Mesothelial cell of epicardium (in vitro differentiated cells): ENCODE results near the gene LYRM7. TPM values are rescaled to one million over a fixed set of nuclear protein-coding genes. Genes with fewer than 3 reads are reported as not detected.

Experiments used
- DNase-seq, 2 experiments: peaks; one replicate each; pipeline ENCODE4 v3.0.0; 2021; ENCODE audit warnings: low spot score in 2 of 2; ENCODE audit not compliant: unreplicated experiment in 2 of 2
- H3K27ac Mint-ChIP-seq: 2 replicates; pipeline ENCODE4 v1.8.0; 2021; ENCODE audit warnings: mixed read lengths
- H3K27me3 Mint-ChIP-seq: 2 replicates; pipeline ENCODE4 v1.8.0; 2021; ENCODE audit warnings: low read depth, mixed read lengths
- H3K36me3 Mint-ChIP-seq: 2 replicates; pipeline ENCODE4 v1.8.0; 2021; ENCODE audit warnings: mixed read lengths
- H3K4me1 Mint-ChIP-seq: 2 replicates; pipeline ENCODE4 v1.8.0; 2021; ENCODE audit warnings: mixed read lengths
- H3K4me3 Mint-ChIP-seq: 2 replicates; pipeline ENCODE4 v1.8.0; 2021; ENCODE audit warnings: mild to moderate bottlenecking, moderate library complexity, mixed read lengths
- H3K9me3 Mint-ChIP-seq: 2 replicates; pipeline ENCODE4 v1.8.0; 2021; ENCODE audit warnings: mixed read lengths
- total RNA-seq: library from RNA; stranded (reverse); gene quantifications from 3 replicates; pipeline ENCODE4 v1.2.1, GENCODE V29; 2021
- TF ChIP-seq, protein P1 (sequence below): fragments of 200-600 bp; sonication (generic); IDR thresholded peaks from one replicate; pipeline ENCODE4 v1.5.0; 2021; ENCODE audit warnings: antibody characterized with exemption; ENCODE audit not compliant: unreplicated experiment

LYRM7 gene
- total RNA-seq, 1 donor from 2014 or later = 8.6 TPM

DNA sequence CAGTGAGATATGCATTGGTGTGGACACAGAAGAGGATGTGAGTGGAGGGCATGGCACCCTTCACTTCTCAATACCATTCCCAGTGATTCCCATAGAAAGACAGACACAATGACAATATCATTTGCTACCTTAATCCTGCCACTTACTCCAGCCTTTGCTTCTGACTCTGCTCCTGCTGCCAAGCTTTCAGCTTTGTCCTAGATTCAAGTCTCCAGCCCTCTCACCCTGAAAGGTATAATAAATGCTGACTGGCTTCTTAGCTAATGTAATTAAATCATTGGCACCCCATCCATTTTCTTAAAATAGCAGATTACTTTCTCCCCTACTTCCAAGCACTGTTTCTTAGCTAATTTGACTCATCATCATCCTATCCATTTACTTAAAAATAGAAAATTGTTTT is 52.0 kb downstream of the LYRM7 start:
- H3K4me3 Mint-ChIP-seq = no peak overlapping the region
- TF ChIP-seq, protein P1, sequence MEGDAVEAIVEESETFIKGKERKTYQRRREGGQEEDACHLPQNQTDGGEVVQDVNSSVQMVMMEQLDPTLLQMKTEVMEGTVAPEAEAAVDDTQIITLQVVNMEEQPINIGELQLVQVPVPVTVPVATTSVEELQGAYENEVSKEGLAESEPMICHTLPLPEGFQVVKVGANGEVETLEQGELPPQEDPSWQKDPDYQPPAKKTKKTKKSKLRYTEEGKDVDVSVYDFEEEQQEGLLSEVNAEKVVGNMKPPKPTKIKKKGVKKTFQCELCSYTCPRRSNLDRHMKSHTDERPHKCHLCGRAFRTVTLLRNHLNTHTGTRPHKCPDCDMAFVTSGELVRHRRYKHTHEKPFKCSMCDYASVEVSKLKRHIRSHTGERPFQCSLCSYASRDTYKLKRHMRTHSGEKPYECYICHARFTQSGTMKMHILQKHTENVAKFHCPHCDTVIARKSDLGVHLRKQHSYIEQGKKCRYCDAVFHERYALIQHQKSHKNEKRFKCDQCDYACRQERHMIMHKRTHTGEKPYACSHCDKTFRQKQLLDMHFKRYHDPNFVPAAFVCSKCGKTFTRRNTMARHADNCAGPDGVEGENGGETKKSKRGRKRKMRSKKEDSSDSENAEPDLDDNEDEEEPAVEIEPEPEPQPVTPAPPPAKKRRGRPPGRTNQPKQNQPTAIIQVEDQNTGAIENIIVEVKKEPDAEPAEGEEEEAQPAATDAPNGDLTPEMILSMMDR = no peak
- H3K27ac Mint-ChIP-seq = no peak overlapping the region
- no peaks in the 10 kb centered on the region for H3K27me3 Mint-ChIP-seq
- H3K4me1 Mint-ChIP-seq = no peaks in the 10 kb centered on the region
- no peaks in the 10 kb centered on the region for H3K9me3 Mint-ChIP-seq
- H3K36me3 Mint-ChIP-seq = no peaks in the 10 kb centered on the region
- DNase-seq = no peak

DNA sequence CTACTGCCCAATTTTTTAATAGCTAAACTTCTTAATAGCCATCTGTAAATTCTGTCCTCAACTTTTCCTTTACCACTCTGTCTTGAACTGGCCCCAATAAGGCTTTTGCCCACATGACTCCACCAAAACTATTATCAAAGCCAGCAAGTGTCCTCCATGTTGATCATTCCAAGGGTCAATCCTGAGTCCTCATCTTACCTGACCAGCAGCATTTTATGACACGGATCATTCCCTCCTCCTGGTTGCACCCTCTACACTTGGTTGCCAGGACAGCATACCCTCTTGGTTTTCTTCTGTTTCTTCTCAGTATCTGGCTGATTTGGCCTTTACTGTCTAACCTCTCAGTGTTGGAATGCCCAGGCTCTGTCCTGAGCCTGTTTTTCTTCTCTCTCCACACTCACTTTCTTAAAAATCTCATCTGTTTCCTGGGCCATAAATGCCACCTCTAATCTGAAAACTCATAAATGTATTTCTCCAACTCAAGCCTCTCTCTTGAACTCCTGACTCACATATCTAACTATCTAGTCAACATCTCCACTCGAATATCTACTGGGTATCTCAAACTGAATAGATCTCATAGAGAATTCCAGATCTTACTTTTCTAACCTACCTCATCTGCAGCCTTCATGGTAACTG is 53.1 kb downstream of the LYRM7 start:
- Mint-ChIP-seq H3K4me3 (no peak overlapping the region), H3K4me1 (no peaks in the 10 kb centered on the region), H3K27ac (no peak overlapping the region), H3K36me3 (no peaks in the 10 kb centered on the region), H3K9me3 (no peaks in the 10 kb centered on the region), H3K27me3 (no peaks in the 10 kb centered on the region)
- DNase-seq = no peak
- TF ChIP-seq, protein P1 = no peak

DNA sequence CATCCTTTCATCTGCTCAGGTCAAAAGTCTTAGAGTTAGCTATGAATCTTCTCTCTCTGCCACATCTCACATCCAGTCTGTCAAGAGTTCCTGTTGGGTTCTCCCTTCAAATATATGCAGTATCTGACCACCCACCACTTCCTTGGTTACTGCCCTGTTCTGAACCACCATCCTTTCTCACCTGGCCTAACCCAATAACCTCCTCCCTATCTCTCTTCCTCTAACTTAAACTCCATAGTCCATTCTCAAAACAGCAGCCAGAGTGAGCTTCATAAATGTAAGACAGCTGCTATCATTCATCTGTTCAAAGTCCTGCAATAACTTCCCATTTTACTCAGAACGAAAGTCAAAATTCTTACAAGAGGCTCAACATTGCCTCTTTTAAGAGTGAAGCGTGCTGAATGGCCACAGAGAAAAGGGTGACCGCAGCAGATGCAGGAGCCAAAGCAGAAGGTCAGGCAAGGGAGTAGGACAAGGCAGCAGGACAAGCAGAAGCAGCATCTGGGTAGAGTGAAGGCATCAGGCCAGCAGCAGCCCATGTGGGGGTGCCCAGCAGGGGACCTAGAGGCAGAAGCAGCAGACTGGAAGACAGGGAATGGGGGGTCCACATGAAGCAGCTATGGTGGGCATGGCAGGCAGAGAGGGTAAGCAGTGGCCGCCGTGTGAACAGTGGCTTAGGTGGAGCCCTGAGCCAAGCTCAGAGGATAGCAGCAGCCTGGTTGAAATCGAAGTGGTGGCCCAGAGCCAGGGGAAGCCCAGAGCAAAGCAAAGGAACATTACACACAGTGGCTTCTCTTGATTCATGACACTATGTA is 53.9 kb downstream of the LYRM7 start:
- H3K4me3 Mint-ChIP-seq = no peak overlapping the region
- TF ChIP-seq, protein P1 = no peak
- H3K36me3 Mint-ChIP-seq = no peaks in the 10 kb centered on the region
- DNase-seq = no peak
- H3K27ac Mint-ChIP-seq = no peak overlapping the region
- H3K9me3 Mint-ChIP-seq = no peaks in the 10 kb centered on the region
- no peaks in the 10 kb centered on the region for H3K27me3 Mint-ChIP-seq
- no peaks in the 10 kb centered on the region for H3K4me1 Mint-ChIP-seq

DNA sequence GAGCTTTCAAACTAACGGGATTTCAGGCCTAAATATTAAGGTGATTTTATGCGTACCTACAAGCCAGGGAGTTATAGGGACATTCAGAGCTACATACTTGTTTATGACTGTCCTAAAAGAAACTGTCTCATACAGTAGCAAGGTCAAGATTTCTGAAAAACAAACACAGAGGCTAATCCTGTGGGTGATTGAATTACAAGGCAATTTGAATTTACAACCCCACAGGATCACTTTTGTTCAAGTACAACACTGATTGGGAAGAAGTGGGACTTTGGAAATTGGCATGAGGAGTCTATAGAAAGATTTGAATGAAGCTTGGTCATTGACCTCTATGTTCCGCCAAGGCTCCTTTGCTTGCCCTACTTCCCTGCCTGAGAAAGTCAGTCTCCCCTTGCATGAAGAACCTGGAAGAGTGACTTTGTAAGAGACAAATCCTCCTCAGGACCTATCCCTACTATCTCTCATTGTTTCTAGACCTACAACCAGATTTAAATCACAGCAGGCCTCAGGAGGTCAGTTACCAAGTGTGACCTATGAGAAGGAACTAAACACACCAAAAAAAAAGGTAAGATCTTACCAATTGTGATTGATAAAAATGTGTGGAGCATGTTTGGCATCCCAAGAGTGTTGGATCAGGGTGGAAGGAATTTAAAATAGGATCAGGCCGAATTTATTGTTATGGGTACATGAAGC is 54.7 kb downstream of the LYRM7 start:
- no peaks in the 10 kb centered on the region for H3K4me1 Mint-ChIP-seq
- TF ChIP-seq, protein P1 = no peak
- H3K9me3 Mint-ChIP-seq = no peaks in the 10 kb centered on the region

DNA sequence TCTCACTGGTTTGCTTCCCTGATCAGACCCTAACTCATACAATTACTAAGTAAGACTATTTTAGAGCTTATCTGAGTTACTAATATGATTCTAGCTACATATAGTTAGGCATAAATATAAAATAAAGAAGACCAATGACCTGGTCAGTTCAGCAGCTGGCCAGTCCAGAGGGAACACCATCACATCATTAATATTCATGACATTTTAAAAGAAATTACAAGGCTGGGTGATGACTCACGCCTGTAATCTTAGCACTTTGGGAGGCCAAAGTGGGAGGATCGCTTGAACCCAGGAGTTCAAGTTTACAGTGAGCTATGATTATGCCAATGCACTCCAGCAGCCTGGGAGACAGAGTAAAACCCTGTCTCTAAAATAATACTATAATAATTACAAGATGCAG is 56.2 kb downstream of the LYRM7 start:
- H3K4me3 Mint-ChIP-seq = no peak overlapping the region
- H3K36me3 Mint-ChIP-seq = no peaks in the 10 kb centered on the region
- no peaks in the 10 kb centered on the region for H3K27me3 Mint-ChIP-seq
- no peak overlapping the region for H3K27ac Mint-ChIP-seq
- no peaks in the 10 kb centered on the region for H3K9me3 Mint-ChIP-seq
- TF ChIP-seq, protein P1 = no peak
- peaks cover 6% of the 10 kb centered on the region for H3K4me1 Mint-ChIP-seq
- no peak for DNase-seq

More for the DNA sequence above, 54.7 kb downstream of the LYRM7 start:
- DNase-seq = no peak
- Mint-ChIP-seq H3K27me3 (no peaks in the 10 kb centered on the region), H3K4me3 (no peak overlapping the region), H3K36me3 (no peaks in the 10 kb centered on the region), H3K27ac (no peak overlapping the region)
